WI38 (cell line): ENCODE measurements around the gene AGBL4.
"Not testable (repeated sequence)": the region's sequence is repeated elsewhere in the genome, so short reads cannot be mapped to it uniquely, and the experiment has no call there.

Source experiments
- H3K4me3 ChIP-seq: 2 replicates; pipeline ENCODE4 v1.5.1; 2011; ENCODE audit warnings: low read depth, mild to moderate bottlenecking, control low read depth, low read length
- CTCF ChIP-seq: IDR thresholded peaks from 2 replicates; pipeline ENCODE4 v1.5.1; 2012; ENCODE audit warnings: low read depth, mild to moderate bottlenecking, control low read depth, low read length

AGBL4 gene

GRCh38 chr1:49842596-49842995 is 181.2 kb downstream of the AGBL4 start:
- TF ChIP-seq CTCF, result no peak
- no peak overlapping the region for H3K4me3 ChIP-seq

- no peak for TF ChIP-seq CTCF
- H3K4me3 ChIP-seq, result no peak overlapping the region
Observed at GRCh38 chr1:49841767-49842166, 182.0 kb downstream of the AGBL4 start.

GRCh38 chr1:49824261-49824660 is 199.5 kb downstream of the AGBL4 start:
- H3K4me3 ChIP-seq, result no peak overlapping the region
- TF ChIP-seq CTCF, result no peak

- no peak overlapping the region for H3K4me3 ChIP-seq
- TF ChIP-seq CTCF, result no peak
Observed at GRCh38 chr1:49817681-49818080, 206.1 kb downstream of the AGBL4 start.

- H3K4me3 ChIP-seq, result not testable (repeated sequence)
Observed at GRCh38 chr1:49787013-49787412, 236.7 kb downstream of the AGBL4 start.

GRCh38 chr1:49765034-49765433 is 258.7 kb downstream of the AGBL4 start:
- H3K4me3 ChIP-seq, result no peak overlapping the region
- TF ChIP-seq CTCF, result no peak

- H3K4me3 ChIP-seq, result not testable (repeated sequence)
Observed at GRCh38 chr1:49738118-49738517, 285.6 kb downstream of the AGBL4 start.

GRCh38 chr1:49728377-49728776 is 295.4 kb downstream of the AGBL4 start:
- H3K4me3 ChIP-seq, result no peak overlapping the region
- TF ChIP-seq CTCF, result no peak

- no peak for TF ChIP-seq CTCF
Observed at GRCh38 chr1:49723662-49724061, 300.1 kb downstream of the AGBL4 start.

More at GRCh38 chr1:49723662-49724061, 300.1 kb downstream of the AGBL4 start:
- no peak overlapping the region for H3K4me3 ChIP-seq
